ENCODE data around the gene BICRA.
A peak's percentile ranks its signal among the peaks of the same experiment; 100 is the strongest.
"Not testable (repeated sequence)": the region's sequence is repeated elsewhere in the genome, so short reads cannot be mapped to it uniquely, and the experiment has no call there.

The BICRA gene

GRCh38 chr19:47631681-47632446, 22.9 kb downstream of the BICRA start:
- DNase-seq, result no peak

DNA sequence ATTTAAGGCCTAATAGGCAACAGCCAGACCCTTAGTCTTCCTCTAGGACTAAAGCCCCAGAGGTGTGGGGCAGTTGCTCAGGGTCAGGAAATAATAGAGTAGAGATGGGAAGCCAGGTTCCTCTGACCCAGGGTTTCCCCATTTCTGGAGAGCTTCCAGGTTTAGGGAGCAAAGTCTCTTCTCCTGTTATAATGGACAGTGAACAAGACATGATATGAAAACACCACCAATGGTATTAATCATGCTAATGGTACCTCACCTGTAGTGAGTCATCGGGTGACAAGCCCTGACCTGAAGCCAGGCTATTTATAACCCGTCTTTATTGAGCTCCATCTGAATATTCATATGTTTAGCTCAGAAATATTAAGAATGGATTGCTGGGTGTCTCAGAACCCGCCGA, 24.6 kb downstream of the BICRA start:
- DNase-seq, result no peak

- no peak for DNase-seq
These were observed 25.1 kb downstream of the BICRA start for GRCh38 chr19:47633996-47634395.

- not testable (repeated sequence) for DNase-seq
These were observed 26.3 kb downstream of the BICRA start for GRCh38 chr19:47635152-47635754.

GRCh38 chr19:47637550-47637949, 28.6 kb downstream of the BICRA start:
- DNase-seq, result peak; percentile 3

DNA sequence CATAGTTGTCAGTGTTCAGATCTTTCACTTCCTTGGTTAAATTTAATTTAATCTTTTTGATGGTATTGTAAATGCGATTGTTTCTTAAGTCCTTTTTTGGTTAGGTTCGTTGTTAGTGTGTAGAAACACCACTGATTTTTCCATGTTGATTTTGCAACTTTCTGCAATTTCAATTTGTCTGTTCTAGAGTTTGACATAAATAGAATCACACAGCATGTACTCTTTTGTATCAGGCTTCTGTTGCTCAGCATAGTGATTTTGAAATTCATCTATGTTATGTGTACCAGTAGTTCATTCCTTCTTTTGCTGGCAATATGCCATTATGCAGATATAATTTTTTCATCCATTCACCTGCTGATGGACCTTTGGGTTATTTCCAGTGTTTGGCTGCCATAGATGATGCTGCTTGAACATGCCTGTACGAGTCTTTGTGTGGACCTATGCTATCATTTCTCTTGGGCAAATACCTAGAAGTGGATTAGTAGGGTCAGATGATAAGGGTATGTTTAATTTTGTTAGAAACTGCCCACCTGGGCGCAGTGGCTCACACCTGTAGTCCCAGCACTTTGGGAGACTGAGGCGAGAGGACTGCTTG, 33.1 kb downstream of the BICRA start:
- no peak for DNase-seq

DNA sequence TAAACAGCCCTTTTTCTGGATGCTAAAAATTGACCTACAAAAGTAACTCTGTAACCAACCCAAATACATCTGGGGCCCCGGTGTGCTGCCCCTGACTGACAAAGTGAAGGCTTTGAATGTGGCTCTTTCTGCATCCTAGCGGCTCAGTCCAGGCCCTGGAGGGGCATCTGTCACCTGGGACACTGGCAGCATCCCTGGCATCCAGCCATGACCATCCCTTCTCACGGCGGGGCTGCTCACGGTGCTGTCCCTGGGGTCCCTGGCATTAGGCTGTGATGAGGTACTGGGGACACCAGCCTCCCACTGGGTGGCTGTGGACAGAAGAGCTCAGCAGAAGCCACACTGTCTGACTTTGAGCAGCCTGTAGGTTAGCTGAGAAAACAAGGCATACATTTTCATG, 34.3 kb downstream of the BICRA start:
- DNase-seq, result no peak

- DNase-seq, result no peak
These were observed 35.3 kb downstream of the BICRA start for GRCh38 chr19:47644199-47644598.

- DNase-seq, result no peak
These were observed 36.0 kb downstream of the BICRA start for GRCh38 chr19:47644743-47645482.

DNA sequence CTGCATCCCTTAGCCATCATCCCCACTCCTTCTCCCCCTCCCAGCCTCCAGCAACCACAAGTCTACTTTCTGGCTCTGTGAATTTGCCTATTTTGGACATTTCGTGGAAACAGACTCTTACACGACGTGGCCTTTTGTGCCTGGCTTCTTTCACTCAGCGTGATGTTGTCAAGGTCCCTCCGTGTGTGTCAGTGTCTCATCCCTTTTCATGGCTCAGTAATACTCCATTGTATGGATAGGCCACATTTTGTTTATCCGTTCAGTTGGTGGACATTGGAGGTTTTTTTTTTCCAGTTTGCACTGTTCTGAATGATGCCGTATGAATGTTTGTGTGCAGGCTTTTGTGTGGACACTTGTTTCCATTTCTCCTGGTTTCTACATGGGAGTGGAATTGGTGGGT, 38.0 kb downstream of the BICRA start:
- no peak for DNase-seq

- no peak for DNase-seq
These were observed 40.7 kb downstream of the BICRA start for GRCh38 chr19:47649588-47649987.

GRCh38 chr19:47650700-47651099, 41.8 kb downstream of the BICRA start:
- DNase-seq, result no peak

- DNase-seq, result no peak
These were observed 42.2 kb downstream of the BICRA start for GRCh38 chr19:47651132-47651531.

- no peak for DNase-seq
These were observed 42.8 kb downstream of the BICRA start for GRCh38 chr19:47651691-47652090.

DNA sequence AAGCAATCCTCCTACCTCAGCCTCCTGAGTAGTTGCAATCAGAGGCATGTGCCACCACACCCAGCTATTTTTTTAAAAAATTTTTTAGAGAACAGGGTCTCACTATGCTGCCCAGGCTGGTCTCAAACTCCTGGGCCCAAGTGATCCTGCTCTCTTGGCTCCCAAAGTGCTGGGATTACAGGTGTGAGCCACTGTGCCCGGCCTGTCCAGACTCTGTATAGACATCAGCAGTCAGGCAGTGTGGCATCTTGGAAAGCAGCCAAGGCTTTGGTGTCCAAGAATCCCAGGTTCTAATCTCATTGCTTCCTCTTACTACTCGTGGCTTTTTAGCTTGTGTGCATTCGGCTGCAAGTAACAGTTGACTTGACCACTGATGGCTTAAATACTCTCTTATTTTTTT, 43.4 kb downstream of the BICRA start:
- no peak for DNase-seq

- DNase-seq, result no peak
These were observed 44.9 kb downstream of the BICRA start for GRCh38 chr19:47653856-47654255.

DNA sequence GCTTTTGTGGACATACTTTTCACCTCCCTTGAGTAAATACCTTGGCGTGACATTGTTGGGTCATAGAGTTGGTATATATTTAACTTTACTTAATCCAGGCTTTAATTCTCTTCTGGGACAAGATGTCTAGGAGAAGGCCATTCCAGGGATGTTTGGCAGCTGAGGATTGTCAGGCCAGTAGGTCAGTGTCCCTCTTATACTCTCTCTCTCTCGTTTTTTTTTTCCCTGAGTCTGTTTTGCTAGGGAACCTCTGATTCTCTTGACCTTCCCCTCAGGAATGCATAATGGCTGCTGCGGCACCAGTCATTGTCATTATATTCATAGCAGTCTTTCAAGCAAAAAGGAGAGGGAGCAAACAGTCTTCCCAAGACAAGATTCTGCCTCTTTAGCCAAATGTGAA, 48.8 kb downstream of the BICRA start:
- DNase-seq, result no peak

- no peak for DNase-seq
These were observed 49.8 kb downstream of the BICRA start for GRCh38 chr19:47658431-47659348.

DNA sequence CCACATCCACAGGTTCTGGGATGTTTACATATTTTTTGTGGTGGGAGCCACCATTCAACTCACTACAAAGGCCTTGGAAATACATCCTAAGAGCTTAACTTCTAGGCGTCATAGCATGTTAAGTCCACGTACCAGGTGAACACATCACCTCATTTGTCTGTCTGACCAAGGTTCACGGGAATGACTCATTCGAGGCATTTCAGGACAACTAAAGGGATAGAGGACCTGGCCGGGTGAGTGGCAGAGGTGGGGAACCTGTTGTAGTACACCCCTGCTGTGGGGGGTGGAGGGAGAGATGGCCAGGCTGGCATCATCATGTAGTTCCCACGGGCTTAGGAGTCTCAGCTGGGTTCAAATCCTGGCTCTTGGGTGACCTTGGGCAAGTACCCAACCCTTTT, 51.5 kb downstream of the BICRA start:
- no peak for DNase-seq

DNA sequence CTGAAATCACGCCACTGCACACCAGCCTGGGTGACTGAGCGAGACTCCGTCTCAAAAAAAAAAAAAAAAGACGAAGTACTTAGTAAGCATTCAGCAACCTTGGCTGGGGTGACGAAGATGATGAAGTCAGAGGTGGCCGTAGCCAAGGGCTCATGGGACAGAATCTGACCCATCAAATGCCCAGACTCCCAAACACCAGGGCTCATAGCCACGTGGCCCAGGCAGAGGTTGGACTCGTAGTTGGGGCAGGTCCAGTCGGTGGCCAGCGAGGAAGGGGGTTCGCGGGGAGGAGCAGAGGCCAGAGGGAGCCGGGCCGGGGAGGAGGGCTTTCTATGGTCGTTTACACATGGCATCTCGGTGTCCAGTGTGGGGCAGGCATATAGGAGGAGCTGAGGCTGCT, 52.2 kb downstream of the BICRA start:
- DNase-seq, result no peak

GRCh38 chr19:47661611-47662010, 52.7 kb downstream of the BICRA start:
- DNase-seq, result no peak

DNA sequence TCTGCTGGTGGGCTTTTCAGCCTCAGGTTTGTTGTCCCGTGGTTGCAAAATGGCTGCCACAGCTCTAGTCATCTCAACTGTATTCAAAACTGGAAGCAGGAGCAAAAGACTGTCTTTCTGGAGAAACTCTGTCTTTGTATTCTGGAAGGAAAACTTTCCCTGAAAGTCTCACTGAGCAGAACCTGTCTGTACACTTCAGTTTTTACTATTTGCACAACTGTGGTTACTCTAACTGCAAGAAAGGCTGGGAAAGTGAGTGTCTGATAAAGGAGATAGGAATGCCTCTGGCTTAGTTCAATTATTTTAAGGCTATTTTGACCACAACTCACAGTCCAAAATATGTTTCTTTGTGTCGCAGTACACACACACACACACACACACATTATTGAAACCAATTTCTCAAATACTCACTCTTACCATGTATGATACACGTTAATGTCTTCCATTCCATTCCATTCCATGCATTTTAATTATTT, 54.5 kb downstream of the BICRA start:
- DNase-seq, result no peak

Measured in KG1 (cell line).